ENCODE data around the gene NDRG3.
"Not testable (repeated sequence)": the region's sequence is repeated elsewhere in the genome, so short reads cannot be mapped to it uniquely, and the experiment has no call there.

NDRG3 gene

DNA sequence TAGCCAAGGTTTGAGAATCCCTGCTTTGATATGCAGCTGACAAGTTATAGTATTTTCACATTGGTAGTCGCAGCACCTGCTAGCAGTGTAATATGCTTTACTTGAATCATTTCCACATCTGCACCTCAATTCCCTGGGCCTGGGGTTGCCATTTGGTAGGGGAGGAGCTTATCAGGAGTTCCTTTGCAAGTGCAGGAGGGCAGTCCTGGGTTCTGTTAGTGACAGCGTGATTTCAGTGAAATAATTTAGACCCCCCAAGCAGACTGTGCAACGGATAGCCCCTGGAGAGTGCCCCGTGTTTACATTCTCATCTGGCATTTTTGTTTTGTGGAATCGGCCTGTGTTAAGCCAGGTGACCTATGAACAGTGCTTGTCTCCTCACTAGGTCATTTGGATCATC lies 134.3 kb downstream of the NDRG3 start:
- Histone ChIP-seq H3K27me3 (ENCODE audit: insufficient read depth, low read length) (no peaks in the 10 kb centered on the region), H3K4me1 (ENCODE audit: insufficient read depth, low read length, severe bottlenecking) (peaks cover 11% of the 10 kb centered on the region), H3K79me2 (ENCODE audit: insufficient read depth, low read length) (peaks cover 13% of the 10 kb centered on the region), H3K4me3 (ENCODE audit: low read depth, low read length, poor library complexity, severe bottlenecking) (no peak overlapping the region), H2AFZ (ENCODE audit: low read length) (no peak overlapping the region), H3K9ac (ENCODE audit: low read length) (no peak overlapping the region), H3F3A (ENCODE audit: insufficient read depth, low read length) (no peaks in the 10 kb centered on the region), H4K20me1 (ENCODE audit: insufficient read depth, low read length) (no peaks in the 10 kb centered on the region), H3K9me2 (ENCODE audit: low read depth, low read length) (no peaks in the 10 kb centered on the region), H3K27ac (ENCODE audit: low read depth, low read length, poor library complexity, severe bottlenecking) (no peak overlapping the region), H3K36me3 (ENCODE audit: insufficient read depth, low read length) (peaks cover 79% of the 10 kb centered on the region), H3K4me2 (ENCODE audit: low read length) (no peak overlapping the region), H3K9me3 (ENCODE audit: low read length) (no peaks in the 10 kb centered on the region)
- TF ChIP-seq, protein P1, sequence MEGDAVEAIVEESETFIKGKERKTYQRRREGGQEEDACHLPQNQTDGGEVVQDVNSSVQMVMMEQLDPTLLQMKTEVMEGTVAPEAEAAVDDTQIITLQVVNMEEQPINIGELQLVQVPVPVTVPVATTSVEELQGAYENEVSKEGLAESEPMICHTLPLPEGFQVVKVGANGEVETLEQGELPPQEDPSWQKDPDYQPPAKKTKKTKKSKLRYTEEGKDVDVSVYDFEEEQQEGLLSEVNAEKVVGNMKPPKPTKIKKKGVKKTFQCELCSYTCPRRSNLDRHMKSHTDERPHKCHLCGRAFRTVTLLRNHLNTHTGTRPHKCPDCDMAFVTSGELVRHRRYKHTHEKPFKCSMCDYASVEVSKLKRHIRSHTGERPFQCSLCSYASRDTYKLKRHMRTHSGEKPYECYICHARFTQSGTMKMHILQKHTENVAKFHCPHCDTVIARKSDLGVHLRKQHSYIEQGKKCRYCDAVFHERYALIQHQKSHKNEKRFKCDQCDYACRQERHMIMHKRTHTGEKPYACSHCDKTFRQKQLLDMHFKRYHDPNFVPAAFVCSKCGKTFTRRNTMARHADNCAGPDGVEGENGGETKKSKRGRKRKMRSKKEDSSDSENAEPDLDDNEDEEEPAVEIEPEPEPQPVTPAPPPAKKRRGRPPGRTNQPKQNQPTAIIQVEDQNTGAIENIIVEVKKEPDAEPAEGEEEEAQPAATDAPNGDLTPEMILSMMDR (IDR thresholded peaks at IDR 0.05; ENCODE audit: low read length): no peak
- TF ChIP-seq EZH2 (IDR thresholded peaks at IDR 0.05; ENCODE audit: borderline replicate concordance, low read length): no peak

DNA sequence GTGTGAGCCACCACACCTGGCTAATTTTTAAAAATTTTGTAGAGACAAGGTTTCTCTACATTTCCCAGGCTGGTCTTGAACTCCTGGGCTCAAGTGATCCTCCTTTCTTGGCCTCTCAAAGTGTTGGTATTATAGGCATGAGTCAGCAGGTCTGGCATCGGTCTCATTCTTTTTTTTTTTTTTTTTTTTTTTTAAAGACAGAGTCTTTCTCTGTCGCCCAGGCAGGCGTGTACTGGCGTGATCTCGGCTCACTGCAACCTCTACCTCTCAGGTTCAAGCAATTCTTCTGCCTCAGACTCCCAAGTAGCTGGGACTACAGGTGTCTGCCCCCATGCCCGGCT lies 137.5 kb downstream of the NDRG3 start:
- not testable (repeated sequence) for H4K20me1 ChIP-seq (ENCODE audit: insufficient read depth, low read length); H3F3A ChIP-seq (ENCODE audit: insufficient read depth, low read length); H3K9me2 ChIP-seq (ENCODE audit: low read depth, low read length); H3K4me2 ChIP-seq (ENCODE audit: low read length); H3K9ac ChIP-seq (ENCODE audit: low read length); H3K9me3 ChIP-seq (ENCODE audit: low read length); H3K4me3 ChIP-seq (ENCODE audit: low read depth, low read length, poor library complexity, severe bottlenecking); H3K27ac ChIP-seq (ENCODE audit: low read depth, low read length, poor library complexity, severe bottlenecking); H2AFZ ChIP-seq (ENCODE audit: low read length); H3K27me3 ChIP-seq (ENCODE audit: insufficient read depth, low read length)
- Histone ChIP-seq H3K79me2 (ENCODE audit: insufficient read depth, low read length) (peaks cover 22% of the 10 kb centered on the region), H3K36me3 (ENCODE audit: insufficient read depth, low read length) (peaks cover 60% of the 10 kb centered on the region), H3K4me1 (ENCODE audit: insufficient read depth, low read length, severe bottlenecking) (peaks cover 24% of the 10 kb centered on the region)

DNA sequence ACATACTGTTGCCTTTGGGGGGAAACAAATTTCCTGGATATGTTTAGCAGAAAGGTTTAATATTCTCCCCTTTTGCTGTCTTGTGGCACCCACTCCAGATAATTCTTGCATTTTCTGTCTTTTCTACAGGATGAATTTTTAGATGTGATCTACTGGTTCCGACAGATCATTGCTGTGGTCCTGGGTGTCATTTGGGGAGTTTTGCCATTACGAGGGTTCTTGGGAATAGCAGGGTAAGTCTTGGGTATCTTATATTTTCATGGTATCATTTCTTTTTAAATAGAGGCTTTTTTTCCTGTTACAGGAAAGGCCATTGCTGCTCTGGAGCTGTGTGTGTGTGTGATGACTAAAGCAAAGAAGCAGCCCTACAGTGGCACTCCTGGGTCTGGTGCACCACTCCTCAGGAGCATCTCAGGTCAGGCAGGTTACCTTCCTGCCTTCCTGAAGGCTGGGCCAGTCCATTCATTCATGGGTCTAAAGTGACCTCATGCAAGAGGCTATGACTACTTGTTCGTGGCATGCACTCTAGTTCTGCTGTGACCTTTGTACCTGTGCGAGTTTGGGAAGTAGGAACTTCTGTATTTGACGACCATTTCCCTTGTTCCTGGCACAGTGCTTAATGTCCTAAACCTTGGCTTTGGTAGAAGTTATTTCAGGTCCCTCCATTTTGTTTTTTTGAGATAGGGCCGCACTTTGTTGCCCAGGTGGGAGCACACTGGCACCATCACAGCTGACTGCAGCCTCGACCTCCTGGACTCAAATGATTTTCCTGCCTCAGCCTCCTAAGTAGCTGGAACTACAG lies 138.1 kb downstream of the NDRG3 start:
- no peaks in the 10 kb centered on the region for H3K27me3 ChIP-seq (ENCODE audit: insufficient read depth, low read length)
- H3F3A ChIP-seq (ENCODE audit: insufficient read depth, low read length): no peaks in the 10 kb centered on the region
- H3K27ac ChIP-seq (ENCODE audit: low read depth, low read length, poor library complexity, severe bottlenecking): no peak overlapping the region
- H3K4me1 ChIP-seq (ENCODE audit: insufficient read depth, low read length, severe bottlenecking): peaks cover 24% of the 10 kb centered on the region
- peak overlapping the region; percentile 88; the same call in 1 of the 2 replicates for H3K9ac ChIP-seq (ENCODE audit: low read length)
- no peak overlapping the region for H2AFZ ChIP-seq (ENCODE audit: low read length)
- TF ChIP-seq, protein P1 (IDR thresholded peaks at IDR 0.05; ENCODE audit: low read length): no peak
- TF ChIP-seq EZH2 (IDR thresholded peaks at IDR 0.05; ENCODE audit: borderline replicate concordance, low read length): no peak
- peaks cover 22% of the 10 kb centered on the region for H3K79me2 ChIP-seq (ENCODE audit: insufficient read depth, low read length)
- peak overlapping the region; percentile 93 for H3K4me3 ChIP-seq (ENCODE audit: low read depth, low read length, poor library complexity, severe bottlenecking)
- H4K20me1 ChIP-seq (ENCODE audit: insufficient read depth, low read length): no peaks in the 10 kb centered on the region
- peak overlapping the region; percentile 90 for H3K4me2 ChIP-seq (ENCODE audit: low read length)
- H3K9me2 ChIP-seq (ENCODE audit: low read depth, low read length): no peaks in the 10 kb centered on the region
- peaks cover 54% of the 10 kb centered on the region for H3K36me3 ChIP-seq (ENCODE audit: insufficient read depth, low read length)
- no peaks in the 10 kb centered on the region for H3K9me3 ChIP-seq (ENCODE audit: low read length)

All from OCI-LY1 (cell line).